GM12864 (cell line): Measurements from ENCODE around the gene PXMP2.

Experiments used
- DNase-seq: peaks from one replicate; pipeline ENCODE4 v3.0.0-alpha.2; 2011; ENCODE audit warnings: low read depth
- H3K4me3 ChIP-seq: 2 replicates; pipeline ENCODE4 v1.5.1; 2011; ENCODE audit warnings: mild to moderate bottlenecking, low read depth, low read length, control low read depth
- CTCF ChIP-seq: IDR thresholded peaks from 2 replicates; pipeline ENCODE4 v1.5.1; 2011; ENCODE audit warnings: low read depth, mild to moderate bottlenecking, moderate library complexity, low read length, control low read depth, inconsistent platforms; ENCODE audit errors: missing control alignments

Gene PXMP2

DNA sequence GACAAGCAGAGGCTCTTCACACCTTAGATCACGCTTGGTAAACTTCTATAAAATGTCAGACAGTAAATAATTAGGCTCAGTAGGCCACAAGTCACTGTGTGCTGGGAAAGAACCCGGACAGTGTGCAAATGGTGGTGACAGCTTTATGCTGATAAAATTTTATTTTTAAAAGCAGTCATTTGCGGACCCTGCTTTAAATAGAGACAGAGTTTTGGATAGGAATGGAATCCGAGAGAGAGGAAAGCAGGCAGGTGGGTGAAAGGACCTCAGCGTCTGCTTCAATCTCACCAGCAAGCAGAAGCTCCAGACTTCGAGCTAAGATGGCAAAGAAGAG is 52.9 kb downstream of the PXMP2 start:
- no peak for DNase-seq
- H3K4me3 ChIP-seq: no peak overlapping the region
- no peak for TF ChIP-seq CTCF

GRCh38 chr12:132740652-132741051 is 53.3 kb downstream of the PXMP2 start:
- H3K4me3 ChIP-seq: no peak overlapping the region
- no peak for DNase-seq
- no peak for TF ChIP-seq CTCF

DNA sequence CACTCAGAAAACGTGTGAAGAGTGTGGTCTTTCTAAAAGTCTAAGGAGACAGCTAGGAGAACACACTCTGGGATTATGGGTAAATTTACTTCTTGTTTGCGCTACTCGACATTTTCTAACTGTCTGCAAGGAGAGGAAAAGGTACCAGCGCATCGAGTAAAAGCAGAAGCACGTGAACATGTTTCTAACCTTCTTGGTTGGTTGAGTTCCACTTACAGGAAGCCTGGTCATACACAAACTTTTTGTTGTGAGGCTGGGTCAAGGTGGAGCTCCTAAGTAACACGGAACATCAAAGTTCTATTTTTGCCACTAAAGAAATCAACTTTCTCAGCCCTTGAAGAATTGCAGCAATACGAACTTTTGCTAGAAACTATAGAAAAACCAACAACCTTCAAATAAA is 54.2 kb downstream of the PXMP2 start:
- no peak for DNase-seq
- no peak for TF ChIP-seq CTCF
- no peak overlapping the region for H3K4me3 ChIP-seq

DNA sequence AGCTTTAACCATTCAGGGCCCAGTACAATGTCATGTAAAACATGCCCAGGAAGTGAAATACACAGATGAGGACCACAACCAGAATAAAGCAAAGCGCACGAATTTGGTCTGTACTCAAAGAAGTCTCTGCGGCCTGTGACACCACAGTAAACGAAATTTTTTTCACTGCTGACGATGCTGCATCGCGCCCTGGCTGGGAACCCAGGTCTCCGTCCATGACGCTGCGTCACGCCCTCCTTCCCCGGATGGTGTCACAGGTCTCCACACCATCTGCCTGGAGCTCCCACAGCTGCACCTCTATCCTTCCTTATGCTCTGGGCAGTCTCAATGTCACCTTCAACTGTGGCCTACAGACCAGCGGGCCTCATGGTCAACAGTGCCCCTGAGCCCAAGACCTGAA is 56.4 kb downstream of the PXMP2 start:
- no peak for DNase-seq
- no peak for TF ChIP-seq CTCF
- H3K4me3 ChIP-seq: no peak overlapping the region

GRCh38 chr12:132746613-132747012 is 59.2 kb downstream of the PXMP2 start:
- H3K4me3 ChIP-seq: no peak overlapping the region
- no peak for DNase-seq
- TF ChIP-seq CTCF: no peak

GRCh38 chr12:132747395-132747794 is 60.0 kb downstream of the PXMP2 start:
- DNase-seq: no peak
- no peak for TF ChIP-seq CTCF
- H3K4me3 ChIP-seq: no peak overlapping the region

- no peak for TF ChIP-seq CTCF
- DNase-seq: no peak
- no peak overlapping the region for H3K4me3 ChIP-seq
Measured at GRCh38 chr12:132747896-132748295, 60.5 kb downstream of the PXMP2 start.
